Neural crest cell (in vitro differentiated cells): ENCODE results near the gene RBMS3. TPM values are rescaled to one million over a fixed set of nuclear protein-coding genes. Genes with fewer than 3 reads are reported as not detected.

Experiments used
- DNase-seq: peaks from one replicate; pipeline ENCODE4 v3.0.0; 2021; ENCODE audit warnings: low read depth, mixed read lengths, low spot score
- H3K27ac Mint-ChIP-seq: one replicate; pipeline ENCODE4 v1.8.0; 2021; ENCODE audit warnings: mild to moderate bottlenecking, mixed read lengths; ENCODE audit not compliant: unreplicated experiment
- H3K27me3 Mint-ChIP-seq: 2 replicates; pipeline ENCODE4 v1.8.0; 2021; ENCODE audit warnings: low read depth, mild to moderate bottlenecking, mixed read lengths
- H3K36me3 Mint-ChIP-seq: 2 replicates; pipeline ENCODE4 v1.8.0; 2021; ENCODE audit warnings: low read depth, mild to moderate bottlenecking, mixed read lengths
- H3K4me1 Mint-ChIP-seq: 2 replicates; pipeline ENCODE4 v1.8.0; 2021; ENCODE audit warnings: mixed read lengths
- H3K4me3 Mint-ChIP-seq: one replicate; pipeline ENCODE4 v1.8.0; 2021; ENCODE audit warnings: mild to moderate bottlenecking, mixed read lengths
- H3K9me3 Mint-ChIP-seq: 2 replicates; pipeline ENCODE4 v1.8.0; 2021; ENCODE audit warnings: mixed read lengths
- CTCF ChIP-seq: fragments of 200-600 bp; sonication (generic); conservative IDR thresholded peaks from 2 replicates; pipeline ENCODE4 v1.5.0; 2021; ENCODE audit warnings: antibody characterized with exemption, mild to moderate bottlenecking
- total RNA-seq: library from RNA; stranded (reverse); gene quantifications from 2 replicates; pipeline ENCODE4 v1.2.1, GENCODE V29; 2021

RBMS3 gene
- total RNA-seq, 1 donor from 2014 or later: 35.4 TPM

GRCh38 chr3:29540544-29540943, 259.7 kb downstream of the RBMS3 start:
- no peak overlapping the region for H3K27ac Mint-ChIP-seq
- H3K4me3 Mint-ChIP-seq: no peak overlapping the region

DNA sequence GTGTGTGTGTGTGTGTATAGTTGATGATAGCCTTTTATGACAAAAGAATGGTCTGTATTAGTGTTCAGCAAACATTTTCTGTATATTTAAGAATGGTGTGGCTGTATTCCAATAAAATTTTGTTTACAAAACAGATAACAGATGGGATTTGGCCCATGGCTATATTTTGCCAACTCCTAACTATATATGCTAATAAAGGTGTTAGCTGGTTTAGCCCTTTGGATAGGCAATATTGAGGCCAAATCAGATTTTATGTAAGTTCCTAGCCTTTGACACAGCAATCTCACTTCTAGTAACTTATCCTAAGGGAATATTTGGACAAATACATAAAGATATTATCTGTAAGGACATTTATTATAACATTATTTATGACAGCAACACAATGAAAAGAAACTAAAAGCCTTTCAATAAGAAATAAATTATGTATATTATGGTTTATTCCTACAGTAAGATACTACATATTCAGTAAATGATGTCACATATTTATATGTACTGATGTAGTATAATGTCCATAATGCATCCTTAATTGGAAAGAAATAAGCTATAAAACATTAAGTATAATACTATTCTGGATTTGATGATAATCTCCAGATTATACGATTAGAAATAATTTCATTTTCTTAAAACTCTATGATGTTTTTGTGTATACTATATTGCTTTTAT, 264.0 kb downstream of the RBMS3 start:
- Mint-ChIP-seq H3K27me3 (no peaks in the 10 kb centered on the region), H3K4me3 (no peak overlapping the region), H3K27ac (no peak overlapping the region), H3K36me3 (peaks cover under 1% of the 10 kb centered on the region), H3K9me3 (no peaks in the 10 kb centered on the region), H3K4me1 (no peaks in the 10 kb centered on the region)
- TF ChIP-seq CTCF: no peak
- DNase-seq: no peak

More at GRCh38 chr3:29540544-29540943, 259.7 kb downstream of the RBMS3 start:
- peaks cover 14% of the 10 kb centered on the region for H3K4me1 Mint-ChIP-seq
- no peak for DNase-seq
- H3K9me3 Mint-ChIP-seq: no peaks in the 10 kb centered on the region
- H3K36me3 Mint-ChIP-seq: no peaks in the 10 kb centered on the region
- H3K27me3 Mint-ChIP-seq: no peaks in the 10 kb centered on the region
- no peak for TF ChIP-seq CTCF

DNA sequence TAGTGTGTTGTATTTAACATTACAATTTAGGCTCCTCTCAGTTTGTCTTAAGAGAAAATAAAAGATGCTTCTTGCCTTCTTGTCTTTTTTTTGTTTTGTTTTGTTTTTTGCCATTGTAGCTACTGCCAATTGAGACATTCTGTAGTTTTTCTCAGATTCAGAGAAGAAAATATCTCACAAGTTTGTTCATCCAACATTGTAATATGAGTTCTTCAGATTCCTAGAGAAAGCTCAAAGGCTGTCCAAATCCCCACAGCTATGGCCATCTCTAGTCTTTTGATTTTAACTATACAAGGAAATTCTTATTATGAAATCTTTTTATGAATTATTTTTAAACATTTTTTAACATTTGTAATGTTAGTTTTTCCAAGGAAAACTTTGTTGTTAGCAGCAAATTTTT, 264.7 kb downstream of the RBMS3 start:
- H3K27me3 Mint-ChIP-seq: no peaks in the 10 kb centered on the region
- H3K9me3 Mint-ChIP-seq: no peaks in the 10 kb centered on the region
- H3K4me3 Mint-ChIP-seq: no peak overlapping the region
- H3K36me3 Mint-ChIP-seq: peaks cover 3% of the 10 kb centered on the region
- DNase-seq: no peak
- H3K27ac Mint-ChIP-seq: no peak overlapping the region
- H3K4me1 Mint-ChIP-seq: no peaks in the 10 kb centered on the region
- no peak for TF ChIP-seq CTCF

DNA sequence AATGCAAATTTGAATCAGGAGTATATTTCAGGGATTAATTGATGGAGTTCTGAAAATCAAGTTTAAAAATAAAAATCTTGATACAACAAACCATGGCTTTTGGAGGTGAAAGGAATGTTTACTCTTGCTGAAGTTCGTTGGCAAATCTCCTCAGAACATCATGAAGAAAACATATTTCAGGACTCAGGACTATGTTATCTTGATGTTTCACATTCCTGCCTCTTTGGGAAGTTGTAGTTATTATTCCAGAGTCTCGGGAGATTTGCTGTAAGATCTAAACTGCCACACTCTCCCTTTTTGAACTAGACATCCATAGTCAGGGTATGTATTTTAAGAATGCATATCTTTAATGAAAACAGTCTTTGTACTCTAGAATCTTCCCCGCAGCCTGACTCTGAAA, 271.2 kb downstream of the RBMS3 start:
- H3K9me3 Mint-ChIP-seq: no peaks in the 10 kb centered on the region

GRCh38 chr3:29554566-29554965, 273.7 kb downstream of the RBMS3 start:
- no peak for DNase-seq
- H3K36me3 Mint-ChIP-seq: peaks cover 7% of the 10 kb centered on the region
- H3K4me3 Mint-ChIP-seq: no peak overlapping the region
- no peaks in the 10 kb centered on the region for H3K9me3 Mint-ChIP-seq
- H3K27ac Mint-ChIP-seq: no peak overlapping the region
- no peaks in the 10 kb centered on the region for H3K27me3 Mint-ChIP-seq
- TF ChIP-seq CTCF: no peak
- peaks cover 29% of the 10 kb centered on the region for H3K4me1 Mint-ChIP-seq

More for the DNA sequence above, 271.2 kb downstream of the RBMS3 start:
- Mint-ChIP-seq H3K27me3 (no peaks in the 10 kb centered on the region), H3K27ac (no peak overlapping the region), H3K4me3 (no peak overlapping the region), H3K36me3 (peaks cover 3% of the 10 kb centered on the region), H3K4me1 (peaks cover 24% of the 10 kb centered on the region)
- no peak for DNase-seq
- no peak for TF ChIP-seq CTCF
